ENCODE data around the gene DCAF7.

DCAF7 gene

GRCh38 chr17:63624531-63624880, 74.2 kb downstream of the DCAF7 start:
- no peak overlapping the region for H3K9ac ChIP-seq (ENCODE audit: insufficient read length, low read depth)
- no peaks in the 10 kb centered on the region for H3K27me3 ChIP-seq (ENCODE audit: insufficient read depth, insufficient read length)
- no peak for DNase-seq (ENCODE audit: low read depth, low spot score)
- no peak overlapping the region for H3K4me3 ChIP-seq (ENCODE audit: insufficient read length, low read depth)
- TF ChIP-seq SUZ12 (IDR thresholded peaks at IDR 0.05; ENCODE audit: extremely low read depth, insufficient read depth, insufficient read length), result no peak
- TF ChIP-seq YY1 (IDR thresholded peaks at IDR 0.05; ENCODE audit: insufficient read depth, insufficient read length), result no peak
- no peak for TF ChIP-seq ZNF274 (IDR thresholded peaks at IDR 0.05; ENCODE audit: low read depth, low read length)
- H3K9me3 ChIP-seq (ENCODE audit: insufficient read depth, low read length), result no peaks in the 10 kb centered on the region
- no peaks in the 10 kb centered on the region for H3K4me1 ChIP-seq (ENCODE audit: insufficient read depth, insufficient read length)
- no peaks in the 10 kb centered on the region for H3K36me3 ChIP-seq (ENCODE audit: insufficient read depth, insufficient read length, low read length)

GRCh38 chr17:63626551-63627180, 76.4 kb downstream of the DCAF7 start:
- H3K4me1 ChIP-seq (ENCODE audit: insufficient read depth, insufficient read length), result no peaks in the 10 kb centered on the region
- no peaks in the 10 kb centered on the region for H3K27me3 ChIP-seq (ENCODE audit: insufficient read depth, insufficient read length)
- H3K9ac ChIP-seq (ENCODE audit: insufficient read length, low read depth), result no peak overlapping the region
- no peaks in the 10 kb centered on the region for H3K36me3 ChIP-seq (ENCODE audit: insufficient read depth, insufficient read length, low read length)
- DNase-seq (ENCODE audit: low read depth, low spot score), result no peak
- TF ChIP-seq YY1 (IDR thresholded peaks at IDR 0.05; ENCODE audit: insufficient read depth, insufficient read length), result no peak
- no peak for TF ChIP-seq SUZ12 (IDR thresholded peaks at IDR 0.05; ENCODE audit: extremely low read depth, insufficient read depth, insufficient read length)
- no peak for TF ChIP-seq ZNF274 (IDR thresholded peaks at IDR 0.05; ENCODE audit: low read depth, low read length)
- no peak overlapping the region for H3K4me3 ChIP-seq (ENCODE audit: insufficient read length, low read depth)
- H3K9me3 ChIP-seq (ENCODE audit: insufficient read depth, low read length), result no peaks in the 10 kb centered on the region

GRCh38 chr17:63629627-63630026, 79.3 kb downstream of the DCAF7 start:
- Histone ChIP-seq H3K27me3 (ENCODE audit: insufficient read depth, insufficient read length) (no peaks in the 10 kb centered on the region), H3K4me3 (ENCODE audit: insufficient read length, low read depth) (no peak overlapping the region), H3K9me3 (ENCODE audit: insufficient read depth, low read length) (no peaks in the 10 kb centered on the region), H3K36me3 (ENCODE audit: insufficient read depth, insufficient read length, low read length) (peaks cover 10% of the 10 kb centered on the region), H3K9ac (ENCODE audit: insufficient read length, low read depth) (no peak overlapping the region), H3K4me1 (ENCODE audit: insufficient read depth, insufficient read length) (peaks cover 7% of the 10 kb centered on the region)
- TF ChIP-seq YY1 (IDR thresholded peaks at IDR 0.05; ENCODE audit: insufficient read depth, insufficient read length) (no peak), SUZ12 (IDR thresholded peaks at IDR 0.05; ENCODE audit: extremely low read depth, insufficient read depth, insufficient read length) (no peak), ZNF274 (IDR thresholded peaks at IDR 0.05; ENCODE audit: low read depth, low read length) (no peak)
- DNase-seq (ENCODE audit: low read depth, low spot score), result no peak

- Histone ChIP-seq H3K27me3 (ENCODE audit: insufficient read depth, insufficient read length) (no peaks in the 10 kb centered on the region), H3K4me3 (ENCODE audit: insufficient read length, low read depth) (no peak overlapping the region), H3K9me3 (ENCODE audit: insufficient read depth, low read length) (no peaks in the 10 kb centered on the region), H3K4me1 (ENCODE audit: insufficient read depth, insufficient read length) (peaks cover 7% of the 10 kb centered on the region), H3K9ac (ENCODE audit: insufficient read length, low read depth) (no peak overlapping the region), H3K36me3 (ENCODE audit: insufficient read depth, insufficient read length, low read length) (peaks cover 23% of the 10 kb centered on the region)
- TF ChIP-seq SUZ12 (IDR thresholded peaks at IDR 0.05; ENCODE audit: extremely low read depth, insufficient read depth, insufficient read length), result no peak
- no peak for TF ChIP-seq YY1 (IDR thresholded peaks at IDR 0.05; ENCODE audit: insufficient read depth, insufficient read length)
- TF ChIP-seq ZNF274 (IDR thresholded peaks at IDR 0.05; ENCODE audit: low read depth, low read length), result no peak
- no peak for DNase-seq (ENCODE audit: low read depth, low spot score)
Observed at GRCh38 chr17:63631062-63631461, 80.8 kb downstream of the DCAF7 start.

- TF ChIP-seq ZNF274 (IDR thresholded peaks at IDR 0.05; ENCODE audit: low read depth, low read length) (no peak), SUZ12 (IDR thresholded peaks at IDR 0.05; ENCODE audit: extremely low read depth, insufficient read depth, insufficient read length) (no peak), YY1 (IDR thresholded peaks at IDR 0.05; ENCODE audit: insufficient read depth, insufficient read length) (no peak)
- no peak for DNase-seq (ENCODE audit: low read depth, low spot score)
Observed at GRCh38 chr17:63631626-63632025, 81.3 kb downstream of the DCAF7 start.

GRCh38 chr17:63633742-63634141, 83.5 kb downstream of the DCAF7 start:
- H3K9ac ChIP-seq (ENCODE audit: insufficient read length, low read depth), result no peak overlapping the region
- no peak for DNase-seq (ENCODE audit: low read depth, low spot score)
- H3K4me3 ChIP-seq (ENCODE audit: insufficient read length, low read depth), result no peak overlapping the region
- H3K36me3 ChIP-seq (ENCODE audit: insufficient read depth, insufficient read length, low read length), result peaks cover 39% of the 10 kb centered on the region
- TF ChIP-seq ZNF274 (IDR thresholded peaks at IDR 0.05; ENCODE audit: low read depth, low read length), result no peak
- TF ChIP-seq YY1 (IDR thresholded peaks at IDR 0.05; ENCODE audit: insufficient read depth, insufficient read length), result no peak
- H3K9me3 ChIP-seq (ENCODE audit: insufficient read depth, low read length), result no peaks in the 10 kb centered on the region
- H3K4me1 ChIP-seq (ENCODE audit: insufficient read depth, insufficient read length), result peaks cover 7% of the 10 kb centered on the region
- no peaks in the 10 kb centered on the region for H3K27me3 ChIP-seq (ENCODE audit: insufficient read depth, insufficient read length)

More at GRCh38 chr17:63631626-63632025, 81.3 kb downstream of the DCAF7 start:
- Histone ChIP-seq H3K9ac (ENCODE audit: insufficient read length, low read depth) (no peak overlapping the region), H3K9me3 (ENCODE audit: insufficient read depth, low read length) (no peaks in the 10 kb centered on the region), H3K4me1 (ENCODE audit: insufficient read depth, insufficient read length) (peaks cover 7% of the 10 kb centered on the region), H3K27me3 (ENCODE audit: insufficient read depth, insufficient read length) (no peaks in the 10 kb centered on the region), H3K36me3 (ENCODE audit: insufficient read depth, insufficient read length, low read length) (peaks cover 29% of the 10 kb centered on the region), H3K4me3 (ENCODE audit: insufficient read length, low read depth) (no peak overlapping the region)

GRCh38 chr17:63634163-63634562, 83.9 kb downstream of the DCAF7 start:
- Histone ChIP-seq H3K9me3 (ENCODE audit: insufficient read depth, low read length) (no peaks in the 10 kb centered on the region), H3K36me3 (ENCODE audit: insufficient read depth, insufficient read length, low read length) (peaks cover 43% of the 10 kb centered on the region), H3K4me1 (ENCODE audit: insufficient read depth, insufficient read length) (peaks cover 7% of the 10 kb centered on the region), H3K27me3 (ENCODE audit: insufficient read depth, insufficient read length) (no peaks in the 10 kb centered on the region), H3K9ac (ENCODE audit: insufficient read length, low read depth) (no peak overlapping the region), H3K4me3 (ENCODE audit: insufficient read length, low read depth) (no peak overlapping the region)
- DNase-seq (ENCODE audit: low read depth, low spot score), result no peak
- TF ChIP-seq SUZ12 (IDR thresholded peaks at IDR 0.05; ENCODE audit: extremely low read depth, insufficient read depth, insufficient read length) (no peak), YY1 (IDR thresholded peaks at IDR 0.05; ENCODE audit: insufficient read depth, insufficient read length) (no peak), ZNF274 (IDR thresholded peaks at IDR 0.05; ENCODE audit: low read depth, low read length) (no peak)

Data from NT2/D1 (cell line).